ENCODE measurements around the gene SRMS. TPM values are rescaled to one million over a fixed set of nuclear protein-coding genes. Genes with fewer than 3 reads are reported as not detected.

The SRMS gene
- total RNA-seq, 4 donors from 2014 or later = not detected

DNA sequence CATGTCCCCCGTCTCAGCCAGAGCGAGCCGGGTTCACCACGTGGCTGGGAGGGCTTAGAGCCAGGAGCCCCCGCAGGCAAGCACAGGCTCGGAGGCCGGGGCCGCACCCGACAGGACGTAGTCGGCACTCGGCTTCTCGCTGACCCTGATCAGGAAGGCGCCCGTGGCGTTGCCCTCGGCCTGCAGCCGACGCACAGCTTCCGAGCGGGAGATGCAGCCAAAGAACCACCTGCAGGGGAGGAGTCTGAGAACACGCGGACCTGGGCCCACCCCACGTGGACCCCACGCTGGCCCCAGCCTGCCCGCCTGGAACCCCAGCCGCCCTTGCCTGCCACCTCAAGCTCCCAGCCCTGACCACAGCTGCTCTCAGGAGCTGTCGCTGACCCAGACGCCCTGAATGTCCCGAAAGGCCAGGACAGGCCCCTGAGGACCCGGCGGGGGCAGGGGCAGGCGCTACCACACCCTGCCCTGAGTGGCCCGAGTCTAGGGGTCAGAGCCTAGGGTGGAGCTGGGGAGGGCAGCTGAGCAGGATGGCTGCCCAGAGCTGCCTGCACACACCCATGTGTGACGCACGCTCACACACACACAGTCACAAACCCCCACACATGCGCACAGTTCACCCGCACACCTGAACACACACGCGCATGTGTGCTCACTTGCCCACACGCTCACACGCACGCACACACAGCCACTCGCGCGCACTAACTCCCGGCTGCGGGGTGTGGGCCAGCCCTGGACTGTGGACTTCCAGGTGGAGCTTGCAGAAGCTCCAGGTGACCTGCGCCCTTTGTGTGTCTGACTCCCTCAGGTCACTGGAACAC, 12.5 kb downstream of the SRMS start:
- DNase-seq = peak in 1 of 2 donors; percentile 16
- no peaks in the 10 kb centered on the region for H3K4me1 ChIP-seq
- no peak overlapping the region for H3K27ac ChIP-seq
- H3K9me3 ChIP-seq = no peaks in the 10 kb centered on the region
- no peaks in the 10 kb centered on the region for H3K36me3 ChIP-seq
- intact Hi-C loops (cut with DNase I; ENCODE audit: low total_unique reads) = no loop called here
- no peak for TF ChIP-seq CTCF (IDR thresholded peaks at IDR 0.05)
- TF ChIP-seq POLR2A (IDR thresholded peaks at IDR 0.05) = no peak
- no peak overlapping the region for H3K4me3 ChIP-seq
- peaks cover 11 to 12% of the 10 kb centered on the region in 2 donors for H3K27me3 ChIP-seq

- no peaks in the 10 kb centered on the region for H3K9me3 ChIP-seq
- TF ChIP-seq POLR2A (IDR thresholded peaks at IDR 0.05) (no peak), CTCF (IDR thresholded peaks at IDR 0.05) (no peak)
- peak in 1 of 2 donors; percentile 13 for DNase-seq
- intact Hi-C loops (cut with DNase I; ENCODE audit: low total_unique reads) = no loop called here
- H3K27me3 ChIP-seq = peaks cover 11 to 12% of the 10 kb centered on the region in 2 donors
- no peaks in the 10 kb centered on the region for H3K4me1 ChIP-seq
- no peak overlapping the region for H3K4me3 ChIP-seq
- no peaks in the 10 kb centered on the region for H3K36me3 ChIP-seq
- no peak overlapping the region for H3K27ac ChIP-seq
These were observed 13.1 kb downstream of the SRMS start for GRCh38 chr20:63534427-63534830.

- TF ChIP-seq POLR2A (IDR thresholded peaks at IDR 0.05) (no peak), CTCF (IDR thresholded peaks at IDR 0.05) (no peak)
- Histone ChIP-seq H3K27ac (no peak overlapping the region), H3K36me3 (no peaks in the 10 kb centered on the region), H3K4me3 (no peak overlapping the region), H3K9me3 (no peaks in the 10 kb centered on the region), H3K27me3 (peaks cover 11 to 12% of the 10 kb centered on the region in 2 donors), H3K4me1 (no peaks in the 10 kb centered on the region)
- intact Hi-C loops (cut with DNase I; ENCODE audit: low total_unique reads) = no loop called here
- DNase-seq = no peak
These were observed 13.6 kb downstream of the SRMS start for GRCh38 chr20:63533871-63534393.

GRCh38 chr20:63533388-63533787, 14.2 kb downstream of the SRMS start:
- TF ChIP-seq CTCF (IDR thresholded peaks at IDR 0.05) = no peak
- no peak for TF ChIP-seq POLR2A (IDR thresholded peaks at IDR 0.05)
- H3K27me3 ChIP-seq = peaks cover 11 to 12% of the 10 kb centered on the region in 2 donors
- H3K4me3 ChIP-seq = no peak overlapping the region
- no peaks in the 10 kb centered on the region for H3K36me3 ChIP-seq
- no peak overlapping the region for H3K27ac ChIP-seq
- no peak for DNase-seq
- intact Hi-C loops (cut with DNase I; ENCODE audit: low total_unique reads) = no loop called here
- H3K9me3 ChIP-seq = no peaks in the 10 kb centered on the region
- H3K4me1 ChIP-seq = no peaks in the 10 kb centered on the region

DNA sequence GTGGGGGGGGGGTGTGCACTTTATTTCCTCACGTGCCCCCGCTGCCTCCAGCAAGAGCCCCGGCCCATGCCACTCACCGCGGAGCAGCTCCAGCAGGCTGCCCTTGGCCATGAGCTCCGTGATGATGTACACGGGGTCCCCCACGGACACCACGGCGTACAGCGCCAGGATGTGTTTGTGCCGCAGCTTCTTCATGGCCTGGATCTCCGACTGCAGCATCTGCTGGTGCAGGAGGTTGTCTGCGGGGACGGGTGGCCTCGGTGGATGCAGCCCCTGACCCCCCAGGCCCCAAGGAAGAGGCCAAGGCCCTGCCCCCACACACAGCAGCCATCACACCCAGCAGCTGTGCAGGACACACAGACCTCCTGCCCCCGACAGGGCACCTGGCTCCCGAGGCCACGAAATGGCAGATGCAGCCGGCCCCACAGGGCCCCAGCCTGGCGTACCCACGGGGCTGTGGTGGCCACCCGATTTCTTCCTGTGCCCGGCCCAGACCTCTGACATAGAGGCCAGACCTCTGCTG, 15.0 kb downstream of the SRMS start:
- Histone ChIP-seq H3K4me1 (no peaks in the 10 kb centered on the region), H3K9me3 (no peaks in the 10 kb centered on the region), H3K27me3 (peaks cover 10% of the 10 kb centered on the region in 2 donors), H3K27ac (no peak overlapping the region), H3K4me3 (no peak overlapping the region), H3K36me3 (no peaks in the 10 kb centered on the region)
- intact Hi-C loops (cut with DNase I; ENCODE audit: low total_unique reads) = no loop called here
- no peak for TF ChIP-seq POLR2A (IDR thresholded peaks at IDR 0.05)
- TF ChIP-seq CTCF (IDR thresholded peaks at IDR 0.05) = no peak
- no peak for DNase-seq
